ENCODE results near the gene ADGRV1. TPM values are rescaled to one million over a fixed set of nuclear protein-coding genes. Genes with fewer than 3 reads are reported as not detected.

Gene ADGRV1
- total RNA-seq, 1 donor from 2014 or later = 18.2 TPM

DNA sequence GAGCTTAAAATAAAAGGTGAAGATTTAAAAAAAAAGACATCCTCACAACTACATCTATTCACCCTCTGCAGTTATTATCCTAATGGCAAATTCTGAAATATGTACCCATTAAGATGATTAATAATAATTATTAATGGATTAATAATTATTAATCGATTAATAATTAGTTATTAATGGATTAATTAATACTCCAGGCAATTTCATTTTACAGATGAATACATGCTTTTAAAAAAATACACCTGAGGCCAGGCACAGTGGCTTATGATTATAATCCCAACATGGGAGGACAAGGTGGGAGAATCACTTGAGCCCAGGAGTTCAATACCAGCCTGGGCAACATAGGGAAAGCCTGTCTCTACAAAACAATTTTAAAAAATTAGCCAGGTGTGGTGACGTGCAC lies 642.1 kb downstream of the ADGRV1 start:
- Mint-ChIP-seq H3K4me3 (ENCODE audit: unreplicated experiment) (no peak overlapping the region), H3K36me3 (ENCODE audit: unreplicated experiment) (no peaks in the 10 kb centered on the region), H3K4me1 (ENCODE audit: low read depth, unreplicated experiment) (peaks cover 4% of the 10 kb centered on the region), H3K27me3 (ENCODE audit: unreplicated experiment) (no peaks in the 10 kb centered on the region), H3K9me3 (ENCODE audit: unreplicated experiment) (peaks cover 3% of the 10 kb centered on the region), H3K27ac (ENCODE audit: unreplicated experiment) (no peak overlapping the region)
- TF ChIP-seq, protein P1, sequence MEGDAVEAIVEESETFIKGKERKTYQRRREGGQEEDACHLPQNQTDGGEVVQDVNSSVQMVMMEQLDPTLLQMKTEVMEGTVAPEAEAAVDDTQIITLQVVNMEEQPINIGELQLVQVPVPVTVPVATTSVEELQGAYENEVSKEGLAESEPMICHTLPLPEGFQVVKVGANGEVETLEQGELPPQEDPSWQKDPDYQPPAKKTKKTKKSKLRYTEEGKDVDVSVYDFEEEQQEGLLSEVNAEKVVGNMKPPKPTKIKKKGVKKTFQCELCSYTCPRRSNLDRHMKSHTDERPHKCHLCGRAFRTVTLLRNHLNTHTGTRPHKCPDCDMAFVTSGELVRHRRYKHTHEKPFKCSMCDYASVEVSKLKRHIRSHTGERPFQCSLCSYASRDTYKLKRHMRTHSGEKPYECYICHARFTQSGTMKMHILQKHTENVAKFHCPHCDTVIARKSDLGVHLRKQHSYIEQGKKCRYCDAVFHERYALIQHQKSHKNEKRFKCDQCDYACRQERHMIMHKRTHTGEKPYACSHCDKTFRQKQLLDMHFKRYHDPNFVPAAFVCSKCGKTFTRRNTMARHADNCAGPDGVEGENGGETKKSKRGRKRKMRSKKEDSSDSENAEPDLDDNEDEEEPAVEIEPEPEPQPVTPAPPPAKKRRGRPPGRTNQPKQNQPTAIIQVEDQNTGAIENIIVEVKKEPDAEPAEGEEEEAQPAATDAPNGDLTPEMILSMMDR (IDR thresholded peaks at IDR 0.05; ENCODE audit: partially characterized antibody, unreplicated experiment) = no peak
- DNase-seq = no peak

DNA sequence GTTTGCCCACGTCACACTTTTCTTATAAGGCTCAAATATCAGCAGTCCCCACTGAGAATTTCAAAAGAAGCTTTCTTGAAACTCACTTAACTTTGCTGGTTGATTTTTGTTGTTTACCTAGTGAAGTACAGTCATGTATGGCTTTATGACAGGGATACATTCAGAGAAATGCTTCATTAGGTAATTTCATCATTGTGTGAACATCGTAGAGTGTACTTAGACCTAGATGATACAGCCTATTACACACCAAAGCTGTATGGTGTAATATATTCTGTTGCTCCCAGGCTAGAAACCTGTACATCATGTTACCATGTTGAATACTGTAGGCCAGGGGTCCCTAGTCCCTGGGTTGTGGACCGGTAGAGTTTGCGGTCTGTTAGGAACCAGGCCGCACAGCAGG lies 647.5 kb downstream of the ADGRV1 start:
- Mint-ChIP-seq H3K36me3 (ENCODE audit: unreplicated experiment) (no peaks in the 10 kb centered on the region), H3K9me3 (ENCODE audit: unreplicated experiment) (peaks cover 2% of the 10 kb centered on the region), H3K4me1 (ENCODE audit: low read depth, unreplicated experiment) (no peaks in the 10 kb centered on the region), H3K27me3 (ENCODE audit: unreplicated experiment) (no peaks in the 10 kb centered on the region), H3K27ac (ENCODE audit: unreplicated experiment) (no peak overlapping the region), H3K4me3 (ENCODE audit: unreplicated experiment) (no peak overlapping the region)
- no peak for DNase-seq
- TF ChIP-seq, protein P1 (IDR thresholded peaks at IDR 0.05; ENCODE audit: partially characterized antibody, unreplicated experiment) = no peak

DNA sequence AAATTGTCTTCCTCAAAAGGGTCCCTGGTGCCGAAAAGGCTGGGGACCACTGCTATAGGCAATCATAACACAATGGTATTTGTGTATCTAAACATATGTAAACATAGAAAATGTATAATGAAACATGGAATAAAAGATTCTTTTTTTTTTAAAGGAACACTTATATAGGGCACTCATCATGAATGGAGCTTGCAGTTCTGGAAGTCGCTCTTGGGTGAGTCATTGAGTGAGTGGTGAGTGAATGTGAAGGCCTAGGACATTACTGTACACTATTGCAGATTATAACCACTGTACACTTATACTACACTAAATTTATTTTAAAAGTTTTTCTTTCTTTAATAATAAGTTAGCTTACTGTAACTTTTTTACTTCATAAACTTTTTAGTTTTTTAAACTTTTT lies 648.1 kb downstream of the ADGRV1 start:
- no peaks in the 10 kb centered on the region for H3K27me3 Mint-ChIP-seq (ENCODE audit: unreplicated experiment)
- H3K4me3 Mint-ChIP-seq (ENCODE audit: unreplicated experiment) = no peak overlapping the region
- H3K4me1 Mint-ChIP-seq (ENCODE audit: low read depth, unreplicated experiment) = no peaks in the 10 kb centered on the region
- TF ChIP-seq, protein P1 (IDR thresholded peaks at IDR 0.05; ENCODE audit: partially characterized antibody, unreplicated experiment) = no peak
- H3K9me3 Mint-ChIP-seq (ENCODE audit: unreplicated experiment) = peaks cover 2% of the 10 kb centered on the region
- H3K36me3 Mint-ChIP-seq (ENCODE audit: unreplicated experiment) = no peaks in the 10 kb centered on the region
- H3K27ac Mint-ChIP-seq (ENCODE audit: unreplicated experiment) = no peak overlapping the region
- no peak for DNase-seq

DNA sequence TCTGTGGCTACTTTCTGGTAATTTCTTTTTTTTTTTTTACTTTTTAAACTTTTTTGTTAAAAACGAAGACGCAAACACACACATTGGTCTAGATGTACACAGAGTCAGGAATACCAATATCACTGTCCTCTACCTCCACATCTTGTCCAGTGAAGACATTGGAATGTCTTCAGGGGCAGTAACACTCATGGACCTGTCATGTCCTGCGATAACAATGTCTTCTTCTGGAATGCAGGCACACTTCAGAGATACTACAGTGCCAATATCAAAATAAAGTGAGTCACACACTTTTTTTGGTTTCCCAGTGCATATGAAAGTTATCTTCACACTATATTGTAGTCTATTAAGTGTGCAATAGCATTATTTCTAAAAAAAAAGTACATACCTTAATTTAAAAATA lies 648.7 kb downstream of the ADGRV1 start:
- TF ChIP-seq, protein P1 (IDR thresholded peaks at IDR 0.05; ENCODE audit: partially characterized antibody, unreplicated experiment) = no peak
- Mint-ChIP-seq H3K4me1 (ENCODE audit: low read depth, unreplicated experiment) (no peaks in the 10 kb centered on the region), H3K4me3 (ENCODE audit: unreplicated experiment) (no peak overlapping the region), H3K27me3 (ENCODE audit: unreplicated experiment) (no peaks in the 10 kb centered on the region), H3K27ac (ENCODE audit: unreplicated experiment) (no peak overlapping the region), H3K9me3 (ENCODE audit: unreplicated experiment) (peaks cover 2% of the 10 kb centered on the region), H3K36me3 (ENCODE audit: unreplicated experiment) (no peaks in the 10 kb centered on the region)
- no peak for DNase-seq

DNA sequence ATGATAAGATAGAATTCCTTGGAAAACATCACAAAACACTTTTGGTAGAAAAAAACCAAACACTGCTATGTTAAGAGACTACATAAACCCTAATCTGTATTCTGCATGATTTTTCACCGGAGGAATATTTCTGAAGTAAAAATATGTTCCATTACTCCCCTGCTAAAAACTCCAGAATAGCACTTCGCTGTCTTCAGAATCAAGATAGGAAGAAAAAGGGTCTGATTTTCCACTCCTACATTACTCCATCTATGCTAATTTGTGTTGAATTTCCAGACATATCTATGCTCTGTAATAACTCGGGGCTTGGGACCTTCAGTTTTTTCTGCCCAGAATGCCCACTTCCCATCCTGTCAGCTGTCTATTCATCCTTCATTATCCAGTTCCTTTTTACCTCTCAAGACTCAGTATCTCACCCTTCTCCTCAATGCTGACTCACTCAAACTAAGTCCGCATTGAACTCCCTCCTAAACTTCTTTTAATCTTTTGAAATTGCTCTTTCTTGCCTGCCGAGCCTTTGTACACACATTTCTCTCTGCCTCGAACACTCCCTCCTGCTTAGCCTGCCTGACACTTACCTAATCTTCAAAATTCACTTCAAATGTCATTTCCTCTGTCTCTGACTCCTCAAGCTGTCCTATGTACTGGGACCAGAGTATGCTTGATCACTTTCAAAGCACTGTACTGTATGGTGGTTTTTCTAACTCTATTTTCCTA lies 653.6 kb downstream of the ADGRV1 start:
- no peak overlapping the region for H3K4me3 Mint-ChIP-seq (ENCODE audit: unreplicated experiment)
- no peaks in the 10 kb centered on the region for H3K4me1 Mint-ChIP-seq (ENCODE audit: low read depth, unreplicated experiment)
- DNase-seq = no peak
- no peaks in the 10 kb centered on the region for H3K36me3 Mint-ChIP-seq (ENCODE audit: unreplicated experiment)
- H3K9me3 Mint-ChIP-seq (ENCODE audit: unreplicated experiment) = no peaks in the 10 kb centered on the region
- TF ChIP-seq, protein P1 (IDR thresholded peaks at IDR 0.05; ENCODE audit: partially characterized antibody, unreplicated experiment) = no peak
- no peak overlapping the region for H3K27ac Mint-ChIP-seq (ENCODE audit: unreplicated experiment)
- no peaks in the 10 kb centered on the region for H3K27me3 Mint-ChIP-seq (ENCODE audit: unreplicated experiment)

All from glutamatergic neuron (in vitro differentiated cells).